ENCODE data around the gene SOX11.

GRCh38 chr2:5692561-5693286, 540 bp downstream of the SOX11 start:
- no peak for TF ChIP-seq CTCF (IDR thresholded peaks at IDR 0.05)
- TF ChIP-seq POLR2A (IDR thresholded peaks at IDR 0.05): no peak
- TF ChIP-seq EP300 (IDR thresholded peaks at IDR 0.05): no peak

All from ovary (tissue), 3 donors.